H9 (cell line): ENCODE results near the gene DHRS7B. TPM values are rescaled to one million over a fixed set of nuclear protein-coding genes. Genes with fewer than 3 reads are reported as not detected.
A peak's percentile ranks its signal among the peaks of the same experiment; 100 is the strongest.

Experiments used
- DNase-seq: peaks from one replicate; pipeline ENCODE4 v3.0.0-alpha.2; 2017
- H2AFZ ChIP-seq: one replicate; pipeline ENCODE4 v1.6.1; 2013; ENCODE audit warnings: mild to moderate bottlenecking, low read length, control low read depth, moderate library complexity
- H2AK5ac ChIP-seq: 2 replicates; pipeline ENCODE4 v1.6.1; 2013; ENCODE audit warnings: low read length, control low read depth, mixed read lengths; ENCODE audit not compliant: insufficient read length
- H2BK120ac ChIP-seq: one replicate; pipeline ENCODE4 v1.6.1; 2013; ENCODE audit warnings: low read depth, mild to moderate bottlenecking, low read length, control low read depth, inconsistent platforms; ENCODE audit not compliant: poor library complexity, severe bottlenecking
- H2BK12ac ChIP-seq: 2 replicates; pipeline ENCODE4 v1.6.1; 2013; ENCODE audit warnings: low read length, control low read depth, mixed read lengths, low read depth; ENCODE audit not compliant: insufficient read length
- H2BK15ac ChIP-seq: 2 replicates; pipeline ENCODE4 v1.6.1; 2013; ENCODE audit warnings: low read depth, low read length, control low read depth
- H2BK20ac ChIP-seq: one replicate; pipeline ENCODE4 v1.6.1; 2013; ENCODE audit warnings: low read depth, mild to moderate bottlenecking, low read length, control low read depth, inconsistent platforms; ENCODE audit not compliant: poor library complexity, severe bottlenecking
- H2BK5ac ChIP-seq: 2 replicates; pipeline ENCODE4 v1.6.1; 2013; ENCODE audit warnings: low read length, control low read depth, mixed read lengths; ENCODE audit not compliant: insufficient read length
- H3K14ac ChIP-seq: 2 replicates; pipeline ENCODE4 v1.6.1; 2013; ENCODE audit warnings: low read length, control low read depth; ENCODE audit not compliant: insufficient read depth
- H3K18ac ChIP-seq: 2 replicates; pipeline ENCODE4 v1.6.1; 2013; ENCODE audit warnings: low read depth, mild to moderate bottlenecking, mixed read lengths, low read length, control low read depth; ENCODE audit not compliant: insufficient read length
- H3K23ac ChIP-seq: 2 replicates; pipeline ENCODE4 v1.6.1; 2013; ENCODE audit warnings: low read length, control low read depth, mixed read lengths, low read depth; ENCODE audit not compliant: insufficient read length
- H3K23me2 ChIP-seq: 2 replicates; pipeline ENCODE4 v1.6.1; 2013; ENCODE audit warnings: low read depth, mild to moderate bottlenecking, mixed read lengths, low read length, control low read depth; ENCODE audit not compliant: insufficient read length, poor library complexity, severe bottlenecking
- H3K27ac ChIP-seq: 2 replicates; pipeline ENCODE4 v1.5.1; 2013; ENCODE audit warnings: low read length, control low read depth, mixed read lengths, low read depth; ENCODE audit not compliant: insufficient read length
- H3K27me3 ChIP-seq: 2 replicates; pipeline ENCODE4 v1.6.1; 2013; ENCODE audit warnings: low read length, control low read depth, inconsistent platforms; ENCODE audit not compliant: insufficient read depth
- H3K4ac ChIP-seq: 2 replicates; pipeline ENCODE4 v1.6.1; 2013; ENCODE audit warnings: low read depth, mild to moderate bottlenecking, control low read depth, inconsistent platforms, low read length, moderate library complexity
- H3K4me1 ChIP-seq: 2 replicates; pipeline ENCODE4 v1.6.1; 2013; ENCODE audit warnings: low read length, control low read depth, inconsistent platforms; ENCODE audit not compliant: insufficient read depth
- H3K4me2 ChIP-seq: 2 replicates; pipeline ENCODE4 v1.6.1; 2013; ENCODE audit warnings: low read length, control low read depth, mixed read lengths; ENCODE audit not compliant: insufficient read length, insufficient read depth
- H3K56ac ChIP-seq: 2 replicates; pipeline ENCODE4 v1.6.1; 2013; ENCODE audit warnings: low read depth, mild to moderate bottlenecking, mixed read lengths, low read length, control low read depth; ENCODE audit not compliant: insufficient read length
- H3K79me1 ChIP-seq: 2 replicates; pipeline ENCODE4 v1.6.1; 2013; ENCODE audit warnings: low read depth, mild to moderate bottlenecking, moderate library complexity, low read length, control low read depth, inconsistent platforms; ENCODE audit not compliant: insufficient read depth, poor library complexity, severe bottlenecking
- H3K79me2 ChIP-seq: 2 replicates; pipeline ENCODE4 v1.6.1; 2013; ENCODE audit warnings: low read length, control low read depth, inconsistent platforms; ENCODE audit not compliant: insufficient read depth
- H3K9ac ChIP-seq: 2 replicates; pipeline ENCODE4 v1.6.1; 2013; ENCODE audit warnings: low read length, control low read depth, mixed read lengths; ENCODE audit not compliant: insufficient read length; ENCODE audit errors: extremely low read depth
- H3K9me3 ChIP-seq: one replicate; pipeline ENCODE4 v1.6.1; 2013; ENCODE audit warnings: low read depth, low read length, inconsistent platforms; ENCODE audit not compliant: control insufficient read depth
- H3T11ph ChIP-seq: one replicate; pipeline ENCODE4 v1.6.1; 2013; ENCODE audit warnings: mild to moderate bottlenecking, low read length, control low read depth, inconsistent platforms
- H4K20me1 ChIP-seq: one replicate; pipeline ENCODE4 v1.6.1; 2013; ENCODE audit not compliant: control insufficient read depth, insufficient read length, insufficient read depth
- H4K5ac ChIP-seq: 2 replicates; pipeline ENCODE4 v1.6.1; 2013; ENCODE audit warnings: low read depth, mild to moderate bottlenecking, mixed read lengths, low read length, control low read depth; ENCODE audit not compliant: insufficient read length
- H4K8ac ChIP-seq: replicated peaks from 2 replicates; pipeline ENCODE4 v1.6.1; 2013; ENCODE audit warnings: low read length, control low read depth, mixed read lengths, low read depth; ENCODE audit not compliant: insufficient read length
- H4K91ac ChIP-seq: 2 replicates; pipeline ENCODE4 v1.6.1; 2013; ENCODE audit warnings: low read depth, mild to moderate bottlenecking, moderate library complexity, mixed read lengths, low read length, control low read depth; ENCODE audit not compliant: insufficient read length
- H3K27ac Mint-ChIP-seq, 3 experiments: 2 replicates in 2 of 3; 3 replicates in 1 of 3; pipeline ENCODE4 v1.8.0; 2020 to 2021; ENCODE audit warnings: mixed read lengths in 3 of 3, mild to moderate bottlenecking in 1 of 3, moderate library complexity in 1 of 3
- H3K27me3 Mint-ChIP-seq: 2 replicates; pipeline ENCODE4 v1.8.0; 2021; ENCODE audit warnings: low read depth, mild to moderate bottlenecking, moderate library complexity, mixed read lengths
- H3K36me3 Mint-ChIP-seq, 3 experiments: 2 replicates in 2 of 3; 3 replicates in 1 of 3; pipeline ENCODE4 v1.8.0; 2020 to 2021; ENCODE audit warnings: low read depth in 3 of 3, mixed read lengths in 3 of 3; ENCODE audit not compliant: insufficient read depth in 1 of 3
- H3K4me1 Mint-ChIP-seq, 2 experiments: 2 replicates each; pipeline ENCODE4 v1.8.0; 2020; ENCODE audit warnings: mixed read lengths in 2 of 2
- H3K4me3 Mint-ChIP-seq, 2 experiments: 2 replicates in 1 of 2; 3 replicates in 1 of 2; pipeline ENCODE4 v1.8.0; 2020 to 2021; ENCODE audit warnings: mild to moderate bottlenecking in 2 of 2, mixed read lengths in 2 of 2, moderate library complexity in 1 of 2
- H3K9me3 Mint-ChIP-seq, 2 experiments: 2 replicates in 1 of 2; 3 replicates in 1 of 2; pipeline ENCODE4 v1.8.0; 2020; ENCODE audit warnings: mild to moderate bottlenecking in 2 of 2, mixed read lengths in 2 of 2, moderate library complexity in 1 of 2
- CTCF ChIP-seq: fragments of 200-600 bp; sonication (generic); conservative IDR thresholded peaks from 3 replicates; pipeline ENCODE4 v1.8.0; 2021; ENCODE audit warnings: antibody characterized with exemption, mild to moderate bottlenecking
- WGBS: extraction: QIAGEN DNeasy Blood & Tissue Kit; methylation state at CpG from one replicate; pipeline ENCODE4 v1.1.7; 2013; ENCODE audit warnings: missing lambda C conversion rate, low lambda C conversion rate, mixed read lengths; ENCODE audit not compliant: insufficient read length; ENCODE audit errors: extremely low coverage; 5-methylcytosine and 5-hydroxymethylcytosine counted together
- total RNA-seq: library from RNA; stranded (reverse); gene quantifications from 2 replicates; pipeline ENCODE4 v1.2.1, GENCODE V29; 2021

DHRS7B gene
- total RNA-seq, 1 experiment from 2014 or later, result 20.3 TPM

- Mint-ChIP-seq H3K4me1 (peaks cover 8 to 12% of the 10 kb centered on the region in 2 experiments), H3K27ac (no peak overlapping the region), H3K4me3 (0 out of 5 replicates have a peak overlapping the region, but pooled peaks of 1 of the 2 experiments have one; percentile 9), H3K9me3 (no peaks in the 10 kb centered on the region; a peak in 3 of 5 replicates), H3K36me3 (no peaks in the 10 kb centered on the region; a peak in 1 of 7 replicates), H3K27me3 (no peaks in the 10 kb centered on the region)
- no peak overlapping the region for H3K9ac ChIP-seq
- no peaks in the 10 kb centered on the region for H3K4me1 ChIP-seq
- no peak overlapping the region for H3K56ac ChIP-seq
- peaks cover 4% of the 10 kb centered on the region for H3K23me2 ChIP-seq
- H3K27me3 ChIP-seq, result no peaks in the 10 kb centered on the region
- H2BK5ac ChIP-seq, result no peak overlapping the region
- H3K4ac ChIP-seq, result no peak overlapping the region
- no peak overlapping the region for H3K14ac ChIP-seq
- H2BK20ac ChIP-seq, result no peak overlapping the region
- no CpG with 5 or more reads among the region's 2 CpGs for WGBS
- H3K79me1 ChIP-seq, result no peaks in the 10 kb centered on the region
- no peaks in the 10 kb centered on the region for H3K79me2 ChIP-seq
- H3K18ac ChIP-seq, result no peak overlapping the region
- TF ChIP-seq CTCF, result no peak
- no peak overlapping the region for H2BK15ac ChIP-seq
- H4K5ac ChIP-seq, result no peak overlapping the region
- H2AK5ac ChIP-seq, result no peak overlapping the region
- H2BK120ac ChIP-seq, result no peak overlapping the region
- no peak overlapping the region for H2AFZ ChIP-seq
- no peak overlapping the region for H3T11ph ChIP-seq
- no peak overlapping the region for H2BK12ac ChIP-seq
- no peak overlapping the region for H4K8ac ChIP-seq
- H3K9me3 ChIP-seq, result no peaks in the 10 kb centered on the region
- no peak overlapping the region for H4K91ac ChIP-seq
- H3K4me2 ChIP-seq, result no peak overlapping the region
- no peaks in the 10 kb centered on the region for H4K20me1 ChIP-seq
- H3K23ac ChIP-seq, result no peak overlapping the region
- H3K27ac ChIP-seq, result no peak overlapping the region
- DNase-seq, result no peak
Measured at GRCh38 chr17:21100636-21101035, 26.1 kb upstream of the DHRS7B start.
